B cell (primary cell): ENCODE measurements around the gene EXOC4. TPM values are rescaled to one million over a fixed set of nuclear protein-coding genes. Genes with fewer than 3 reads are reported as not detected.

Source experiments
- ATAC-seq: fragments of 200-7000 bp; cut with Tn5 transposase; one replicate; pipeline ENCODE4 v1.10.0; 2021; ENCODE audit warnings: low read depth, mild to moderate bottlenecking, moderate number of reproducible peaks, moderate library complexity
- CTCF ChIA-PET: fragments of 350-600 bp; sonication (Branson Sonifier 250); formaldehyde crosslinking; loops from one replicate; lab custom pipeline; 2021; ENCODE audit warnings: antibody characterized with exemption, inconsistent platforms; lab: Charles Lee
- POLR2A ChIA-PET: fragments of 350-600 bp; sonication (Branson Sonifier 250); formaldehyde crosslinking; loops from one replicate; lab custom pipeline; 2021; ENCODE audit warnings: antibody characterized with exemption; lab: Charles Lee
- DNase-seq: peaks from one replicate; pipeline ENCODE4 v3.0.0; 2013
- H2AFZ ChIP-seq: 2 replicates; pipeline ENCODE4 v1.6.1; 2012; ENCODE audit warnings: mild to moderate bottlenecking, low read depth, low read length; ENCODE audit not compliant: insufficient read depth, poor library complexity, severe bottlenecking
- H3K27ac ChIP-seq, 2 donors: 1 replicate in 1 of 2; 2 replicates in 1 of 2; pipeline ENCODE4 v1.5.1; 2012 to 2013; ENCODE audit warnings: low read length in 2 of 2, mild to moderate bottlenecking in 2 of 2, moderate library complexity in 1 of 2
- H3K27me3 ChIP-seq, 4 experiments: fragments of 200-600 bp in 1 of 4; sonication (generic) in 1 of 4; replicated peaks in 1 of 4; 1 replicate in 2 of 4; 2 replicates in 2 of 4; pipeline versions ENCODE4 v1.6.1 to v1.7.0; 2013 to 2016; ENCODE audit warnings: low read length in 3 of 4, mild to moderate bottlenecking in 2 of 4, mixed read lengths in 1 of 4, moderate library complexity in 1 of 4; ENCODE audit not compliant: insufficient read depth in 4 of 4, control insufficient read depth in 3 of 4; ENCODE audit errors: control extremely low read depth in 1 of 4
- H3K36me3 ChIP-seq, 2 experiments: replicated peaks in 1 of 2; 1 replicate in 1 of 2; 2 replicates in 1 of 2; pipeline versions ENCODE4 v1.6.1 to v1.7.1; 2013; ENCODE audit warnings: low read length in 1 of 2; ENCODE audit not compliant: insufficient read depth in 2 of 2, control insufficient read depth in 1 of 2; ENCODE audit errors: control extremely low read depth in 1 of 2, extremely low read depth in 1 of 2
- H3K4me1 ChIP-seq, 2 donors: fragments of 200-600 bp in 1 of 2; sonication (generic) in 1 of 2; 1 replicate in 1 of 2; 2 replicates in 1 of 2; pipeline versions ENCODE4 v1.5.1 to v1.6.1; 2013 to 2017; ENCODE audit warnings: low read length in 2 of 2; ENCODE audit not compliant: control insufficient read depth in 2 of 2, insufficient read depth in 2 of 2
- H3K4me2 ChIP-seq: replicated peaks from 2 replicates; pipeline ENCODE3; 2012; ENCODE audit warnings: mild to moderate bottlenecking, low read depth, low read length; ENCODE audit not compliant: poor library complexity, severe bottlenecking
- H3K4me3 ChIP-seq, 5 experiments: fragments of 200-600 bp in 1 of 5; sonication (generic) in 1 of 5; 1 replicate in 3 of 5; 2 replicates in 2 of 5; pipeline versions ENCODE4 v1.5.1 to v1.7.0; 2011 to 2016; ENCODE audit warnings: low read length in 4 of 5, mild to moderate bottlenecking in 4 of 5, low read depth in 2 of 5, control low read depth in 1 of 5, moderate library complexity in 1 of 5; ENCODE audit not compliant: insufficient read depth in 1 of 5; ENCODE audit errors: control extremely low read depth in 1 of 5, extremely low read depth in 1 of 5
- H3K79me2 ChIP-seq: fragments of 200-600 bp; sonication (generic); one replicate; pipeline ENCODE4 v1.6.0; 2016; ENCODE audit warnings: low read length; ENCODE audit not compliant: control insufficient read depth, insufficient read depth
- H3K9ac ChIP-seq: fragments of 200-600 bp; sonication (generic); 2 replicates; pipeline ENCODE4 v1.6.1; 2017; ENCODE audit warnings: mild to moderate bottlenecking, low read length, moderate library complexity
- H3K9me3 ChIP-seq, 3 donors: one replicate each; pipeline versions ENCODE4 v1.6.1 to v1.7.1; 2013; ENCODE audit warnings: low read length in 2 of 3; ENCODE audit not compliant: control insufficient read depth in 2 of 3, insufficient read depth in 1 of 3; ENCODE audit errors: control extremely low read depth in 1 of 3
- H4K20me1 ChIP-seq: 2 replicates; pipeline ENCODE4 v1.6.0; 2012; ENCODE audit warnings: mild to moderate bottlenecking, low read length; ENCODE audit not compliant: insufficient read depth, control insufficient read depth, poor library complexity, severe bottlenecking
- H3K27ac Mint-ChIP-seq: one replicate; pipeline ENCODE4 v1.8.0; 2021; ENCODE audit warnings: mixed read lengths
- H3K27me3 Mint-ChIP-seq: one replicate; pipeline ENCODE4 v1.8.0; 2021; ENCODE audit warnings: mixed read lengths
- H3K4me1 Mint-ChIP-seq: one replicate; pipeline ENCODE4 v1.8.0; 2021; ENCODE audit warnings: mixed read lengths
- H3K4me3 Mint-ChIP-seq: one replicate; pipeline ENCODE4 v1.8.0; 2021; ENCODE audit warnings: mixed read lengths
- H3K9me3 Mint-ChIP-seq: one replicate; pipeline ENCODE4 v1.8.0; 2022; ENCODE audit warnings: mixed read lengths; ENCODE audit not compliant: insufficient read depth
- CTCF ChIP-seq: fragments of 200-600 bp; IDR thresholded peaks from one replicate; pipeline ENCODE4 v1.8.0; 2022; ENCODE audit warnings: antibody characterized with exemption, mild to moderate bottlenecking
- EZH2 ChIP-seq: IDR thresholded peaks from 2 replicates; pipeline ENCODE4 v1.6.1; 2012; ENCODE audit warnings: borderline replicate concordance, low read depth, mild to moderate bottlenecking, moderate library complexity, low read length; ENCODE audit not compliant: insufficient read depth, poor library complexity, severe bottlenecking
- WGBS: methylation state at CpG from one replicate; pipeline ENCODE4 v1.1.5; 2013; ENCODE audit warnings: missing lambda C conversion rate; ENCODE audit not compliant: insufficient coverage; 5-methylcytosine and 5-hydroxymethylcytosine counted together
- intact Hi-C: fragments of 100-400 bp; cut with micrococcal nuclease; formaldehyde crosslinking; loops from one replicate; pipeline ENCODE4 v1.10.0; 2022
- polyA plus RNA-seq: library from polyadenylated mRNA; depleted of rRNA; stranded (reverse); fragments of >200 nt; gene quantifications from 2 replicates; pipeline ENCODE4 v1.2.3, GENCODE V29; 2012
- total RNA-seq, 2 donors: library from RNA; stranded (reverse); fragments of 120-200 nt in 1 of 2; gene quantifications; 1 replicate in 1 of 2; 2 replicates in 1 of 2; pipeline versions ENCODE4 v1.2.3 to v1.2.4, GENCODE V29; 2013 to 2022

EXOC4 gene
- total and polyA plus RNA-seq, 2 donors (not counting 1 experiment from before 2014, with no cell fraction given), result 16.7 to 135 TPM

GRCh38 chr7:134013249-134013648 is 760.4 kb downstream of the EXOC4 start:
- no peaks in the 10 kb centered on the region for H3K4me1 ChIP-seq
- ATAC-seq (no peak), DNase-seq (no peak)
- Mint-ChIP-seq H3K4me1 (no peaks in the 10 kb centered on the region), H3K27ac (no peak overlapping the region), H3K27me3 (no peaks in the 10 kb centered on the region), H3K4me3 (no peak overlapping the region), H3K9me3 (no peaks in the 10 kb centered on the region)
- intact Hi-C loops, result no loop called here
- H3K27ac ChIP-seq, result no peak overlapping the region
- H4K20me1 ChIP-seq, result no peaks in the 10 kb centered on the region
- H3K9me3 ChIP-seq, result no peaks in the 10 kb centered on the region
- POLR2A ChIA-PET, result no interaction called here
- H3K27me3 ChIP-seq, result no peaks in the 10 kb centered on the region
- H2AFZ ChIP-seq, result no peak overlapping the region
- no peaks in the 10 kb centered on the region for H3K79me2 ChIP-seq
- CTCF ChIA-PET, result no interaction called here
- H3K9ac ChIP-seq, result no peak overlapping the region
- H3K4me3 ChIP-seq, result no peak overlapping the region
- H3K36me3 ChIP-seq, result peaks cover 0 to 9% of the 10 kb centered on the region in 2 experiments
- H3K4me2 ChIP-seq, result no peak overlapping the region
- no CpG with 5 or more reads among the region's 1 CpG for WGBS
- no peak for TF ChIP-seq CTCF

GRCh38 chr7:134014935-134015334 is 762.1 kb downstream of the EXOC4 start:
- no peaks in the 10 kb centered on the region for H4K20me1 ChIP-seq
- H3K9me3 Mint-ChIP-seq, result no peaks in the 10 kb centered on the region
- TF ChIP-seq EZH2, result no peak
- no peak for TF ChIP-seq CTCF
- DNase-seq (no peak), ATAC-seq (no peak)
- intact Hi-C loops, result no loop called here
- no peaks in the 10 kb centered on the region for H3K27me3 ChIP-seq
- H2AFZ ChIP-seq, result no peak overlapping the region
- H3K27me3 Mint-ChIP-seq, result no peaks in the 10 kb centered on the region
- H3K4me3 Mint-ChIP-seq, result no peak overlapping the region
- H3K9ac ChIP-seq, result no peak overlapping the region
- H3K4me2 ChIP-seq, result no peak overlapping the region
- H3K36me3 ChIP-seq, result peaks cover 0 to 6% of the 10 kb centered on the region in 2 experiments
- ChIA-PET CTCF (no interaction called here), POLR2A (no interaction called here)
- no peak overlapping the region for H3K4me3 ChIP-seq
- no peaks in the 10 kb centered on the region for H3K9me3 ChIP-seq
- H3K27ac Mint-ChIP-seq, result no peak overlapping the region
- no peaks in the 10 kb centered on the region for H3K4me1 ChIP-seq
- H3K27ac ChIP-seq, result no peak overlapping the region
- no peaks in the 10 kb centered on the region for H3K79me2 ChIP-seq
- H3K4me1 Mint-ChIP-seq, result no peaks in the 10 kb centered on the region
- 93% methylated on average over 3 of the region's 3 CpGs for WGBS
